Stimulated activated CD4-positive, alpha-beta T cell treated with anti-CD3 and anti-CD28 coated beads, Interleukin-1b, Interleukin-23, amount 100 ng/mL, for 24 hours (primary cell): ENCODE results near the gene ZMIZ1.
A peak's percentile ranks its signal among the peaks of the same experiment; 100 is the strongest.

Source experiments
- DNase-seq, 4 experiments: peaks; one replicate each; pipeline ENCODE4 v3.0.0-alpha.2; 2020; ENCODE audit warnings: low read depth in 4 of 4, low spot score in 1 of 4

Gene ZMIZ1, protein sequence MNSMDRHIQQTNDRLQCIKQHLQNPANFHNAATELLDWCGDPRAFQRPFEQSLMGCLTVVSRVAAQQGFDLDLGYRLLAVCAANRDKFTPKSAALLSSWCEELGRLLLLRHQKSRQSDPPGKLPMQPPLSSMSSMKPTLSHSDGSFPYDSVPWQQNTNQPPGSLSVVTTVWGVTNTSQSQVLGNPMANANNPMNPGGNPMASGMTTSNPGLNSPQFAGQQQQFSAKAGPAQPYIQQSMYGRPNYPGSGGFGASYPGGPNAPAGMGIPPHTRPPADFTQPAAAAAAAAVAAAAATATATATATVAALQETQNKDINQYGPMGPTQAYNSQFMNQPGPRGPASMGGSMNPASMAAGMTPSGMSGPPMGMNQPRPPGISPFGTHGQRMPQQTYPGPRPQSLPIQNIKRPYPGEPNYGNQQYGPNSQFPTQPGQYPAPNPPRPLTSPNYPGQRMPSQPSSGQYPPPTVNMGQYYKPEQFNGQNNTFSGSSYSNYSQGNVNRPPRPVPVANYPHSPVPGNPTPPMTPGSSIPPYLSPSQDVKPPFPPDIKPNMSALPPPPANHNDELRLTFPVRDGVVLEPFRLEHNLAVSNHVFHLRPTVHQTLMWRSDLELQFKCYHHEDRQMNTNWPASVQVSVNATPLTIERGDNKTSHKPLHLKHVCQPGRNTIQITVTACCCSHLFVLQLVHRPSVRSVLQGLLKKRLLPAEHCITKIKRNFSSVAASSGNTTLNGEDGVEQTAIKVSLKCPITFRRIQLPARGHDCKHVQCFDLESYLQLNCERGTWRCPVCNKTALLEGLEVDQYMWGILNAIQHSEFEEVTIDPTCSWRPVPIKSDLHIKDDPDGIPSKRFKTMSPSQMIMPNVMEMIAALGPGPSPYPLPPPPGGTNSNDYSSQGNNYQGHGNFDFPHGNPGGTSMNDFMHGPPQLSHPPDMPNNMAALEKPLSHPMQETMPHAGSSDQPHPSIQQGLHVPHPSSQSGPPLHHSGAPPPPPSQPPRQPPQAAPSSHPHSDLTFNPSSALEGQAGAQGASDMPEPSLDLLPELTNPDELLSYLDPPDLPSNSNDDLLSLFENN

DNA sequence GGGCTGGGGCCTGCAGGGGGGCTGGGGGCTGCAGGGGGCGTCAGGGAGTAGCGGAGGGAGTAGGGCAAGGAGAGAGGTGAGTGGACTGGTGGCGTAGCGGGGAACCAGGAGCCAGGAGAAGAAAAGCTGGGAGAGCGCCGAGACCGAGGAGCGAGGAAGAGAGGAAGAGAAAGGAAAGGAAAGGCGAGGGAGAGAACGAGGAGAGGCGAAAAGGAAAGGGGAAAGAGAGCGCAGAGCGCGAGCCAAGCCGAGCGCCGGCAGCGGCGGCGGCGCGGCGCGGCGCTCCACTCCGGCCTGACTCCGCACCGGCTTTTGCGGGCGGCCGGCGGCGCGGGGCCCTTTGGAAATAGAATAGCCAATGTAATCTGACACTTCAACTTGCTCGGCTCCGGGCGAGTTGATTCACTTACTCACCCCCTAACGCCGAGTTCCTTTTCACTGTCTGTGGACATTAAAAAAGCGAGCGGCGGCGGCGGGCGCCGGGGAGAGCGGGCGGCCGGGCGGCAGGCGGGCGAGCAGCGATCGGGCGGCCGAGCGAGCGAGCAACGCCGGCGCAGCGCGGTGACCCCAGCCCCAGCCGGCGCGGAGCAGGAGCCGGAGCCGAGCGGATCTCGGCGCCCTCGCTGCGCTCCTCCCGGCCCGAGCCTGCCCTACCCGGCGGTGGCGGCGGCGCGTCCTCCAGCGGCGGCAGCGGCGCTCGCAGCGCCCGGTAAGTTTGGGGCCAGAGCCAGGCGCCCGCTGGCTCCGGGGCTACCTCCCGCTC, at the start of gene ZMIZ1:
Gene ZMIZ1 (plus strand): TSS at position 405 of the 763 bp plus-strand sequence. CDS start 132,667 bp downstream, outside the sequence.
- peak; percentile 54 to 69 (median 64) for DNase-seq

DNA sequence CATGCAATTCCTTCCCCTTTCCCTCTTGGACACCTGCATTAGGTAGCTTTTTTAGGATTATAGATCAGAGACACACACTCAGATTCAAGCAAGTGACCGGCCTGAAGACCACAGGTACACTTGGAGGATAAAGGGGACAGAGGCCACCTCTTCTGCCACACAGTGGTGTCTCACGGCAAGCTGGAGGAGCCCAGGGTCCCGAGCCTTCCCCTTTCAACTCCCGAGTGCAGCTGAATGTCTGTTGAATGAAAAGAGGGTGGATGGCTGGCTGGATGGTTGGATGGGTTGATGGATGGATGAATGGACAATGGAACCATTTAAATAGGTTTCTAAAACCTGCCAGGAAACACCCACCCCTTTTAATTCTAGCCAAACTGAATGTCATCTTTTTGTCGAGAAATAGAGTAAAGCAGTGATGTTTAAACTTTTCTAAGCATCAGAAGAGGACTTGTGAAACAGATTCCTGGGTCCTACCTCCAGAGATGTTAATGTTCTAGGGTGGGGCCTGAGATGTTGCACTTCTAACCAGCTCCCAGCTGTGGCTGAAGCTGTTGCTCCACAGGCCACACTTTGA, 49.2 kb upstream of the ZMIZ1 start:
- no peak for DNase-seq

DNA sequence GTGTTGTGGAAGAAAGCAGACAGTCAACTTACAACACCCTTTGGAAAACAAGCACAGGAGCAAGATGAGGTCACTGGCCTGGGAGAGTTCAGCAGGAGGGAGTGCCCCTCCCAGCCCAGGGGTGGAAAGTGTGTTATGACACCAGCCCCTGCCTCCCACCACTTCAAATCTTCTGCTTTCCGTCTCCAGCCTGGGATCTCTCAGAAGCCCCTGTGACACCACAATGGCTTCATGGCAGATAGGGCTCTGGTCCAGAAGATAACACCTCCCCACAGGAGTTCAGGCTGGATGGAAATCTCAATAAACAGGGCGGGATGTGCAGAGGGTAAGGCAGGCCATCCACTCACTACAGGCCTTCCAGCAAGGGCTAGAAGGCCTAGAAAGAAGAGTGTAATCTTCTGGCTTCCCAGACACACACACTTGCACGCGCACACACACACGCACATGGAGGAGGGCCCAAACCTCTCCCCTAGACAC, 48.7 kb upstream of the ZMIZ1 start:
- DNase-seq: no peak

DNA sequence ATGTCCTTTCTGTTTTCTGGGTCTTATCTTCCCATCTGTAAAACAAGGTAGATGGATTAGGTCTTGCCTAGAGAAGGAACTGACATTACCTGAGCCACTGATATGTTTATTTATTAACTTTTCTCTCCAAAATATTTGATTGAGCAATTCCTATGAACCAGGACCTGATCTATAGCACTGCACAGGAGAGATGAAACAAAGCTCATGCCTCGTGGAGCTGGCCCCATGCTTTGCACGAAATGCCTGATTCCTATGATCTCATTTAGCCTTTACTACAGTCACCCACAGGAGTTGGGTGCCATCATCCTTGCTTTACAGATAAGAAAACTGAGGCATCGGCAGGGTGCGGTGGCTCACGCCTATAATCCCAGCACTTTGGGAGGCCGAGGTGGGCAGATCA, 48.2 kb upstream of the ZMIZ1 start:
- no peak for DNase-seq

DNA sequence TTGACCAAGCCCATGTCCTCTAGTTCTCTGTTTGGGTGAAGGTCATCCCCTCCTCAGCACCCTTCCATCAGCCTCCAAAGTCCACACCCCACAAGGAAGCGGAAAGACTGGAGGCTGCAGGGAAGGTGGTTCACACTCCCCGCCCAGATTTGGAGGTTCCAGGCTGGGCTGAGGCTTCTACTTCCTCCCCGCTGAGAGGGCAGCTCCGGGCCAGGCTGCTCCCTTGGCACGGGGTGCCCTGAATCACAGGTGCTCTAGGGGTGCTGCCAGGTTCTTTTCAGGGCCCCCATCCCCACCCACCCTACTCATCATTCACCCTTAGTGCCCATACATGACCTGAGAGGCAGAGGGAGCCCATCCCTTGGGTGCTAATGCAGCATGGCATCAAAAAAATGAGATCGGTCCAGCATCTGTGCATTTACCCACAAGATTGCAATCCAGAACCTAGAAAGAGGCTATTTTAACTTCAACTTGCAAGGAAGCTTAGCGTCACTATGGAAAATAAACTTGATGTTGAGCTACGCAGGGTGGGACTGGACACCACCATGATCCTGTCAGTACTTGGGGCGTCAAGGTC, 47.3 kb upstream of the ZMIZ1 start:
- no peak for DNase-seq

DNA sequence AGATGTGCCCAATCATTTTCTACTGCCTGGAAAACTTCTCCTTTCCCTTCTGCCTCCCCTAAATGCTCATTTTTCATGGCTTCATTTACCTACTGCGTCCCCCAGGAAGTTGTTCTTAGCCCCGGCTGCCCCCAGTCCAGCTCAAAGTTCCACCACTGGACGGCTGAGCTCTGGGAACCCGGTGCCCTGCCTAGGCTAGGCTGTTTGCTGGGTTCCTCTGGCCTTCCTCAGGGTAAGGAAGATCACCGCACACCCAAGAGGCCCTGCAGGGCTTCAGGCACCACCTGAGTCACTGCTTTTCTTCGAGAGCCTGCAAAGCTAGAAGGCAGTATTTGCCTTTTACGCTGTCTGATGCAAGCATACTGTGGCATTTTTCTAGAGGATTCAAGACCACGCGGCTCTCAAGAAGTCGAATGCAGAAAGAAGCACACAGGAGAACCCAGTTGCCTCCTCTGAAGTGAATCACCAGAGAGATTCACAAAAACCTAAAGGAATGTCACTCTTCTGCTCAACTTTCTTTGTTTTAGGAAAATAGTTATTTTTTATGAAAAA, 46.7 kb upstream of the ZMIZ1 start:
- DNase-seq: no peak

DNA sequence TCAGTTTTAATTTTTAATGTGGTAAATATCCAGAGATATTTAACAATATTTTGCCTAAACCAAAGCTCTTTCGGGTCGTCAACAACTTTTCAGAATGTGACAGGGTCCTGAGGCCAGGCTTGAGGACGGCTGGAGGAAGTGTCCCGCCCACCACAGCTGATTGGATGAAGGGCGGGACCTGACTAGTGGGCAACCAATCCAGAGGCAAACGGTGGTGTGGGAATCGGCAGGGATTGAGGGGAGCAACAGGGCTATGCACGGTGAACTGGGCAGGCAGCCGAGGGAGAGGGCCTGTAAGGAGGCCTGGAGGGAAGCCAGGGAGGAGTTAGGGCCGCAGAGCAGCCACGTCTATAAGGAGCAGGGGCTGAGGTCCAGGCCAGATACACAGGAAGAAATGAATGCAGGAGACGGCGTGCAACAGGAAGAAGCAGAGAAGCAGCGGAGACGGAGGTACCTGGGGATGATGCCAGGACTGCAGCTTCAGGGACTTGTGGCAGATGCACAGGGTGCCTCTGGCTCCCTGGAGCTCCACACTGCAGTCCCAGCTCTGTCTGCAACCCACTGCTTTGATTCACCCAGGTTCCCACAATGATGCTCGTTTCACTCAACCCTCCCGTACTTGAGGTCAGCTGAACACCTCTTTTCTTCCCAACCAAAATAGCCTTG, 46.1 kb upstream of the ZMIZ1 start:
- no peak for DNase-seq

DNA sequence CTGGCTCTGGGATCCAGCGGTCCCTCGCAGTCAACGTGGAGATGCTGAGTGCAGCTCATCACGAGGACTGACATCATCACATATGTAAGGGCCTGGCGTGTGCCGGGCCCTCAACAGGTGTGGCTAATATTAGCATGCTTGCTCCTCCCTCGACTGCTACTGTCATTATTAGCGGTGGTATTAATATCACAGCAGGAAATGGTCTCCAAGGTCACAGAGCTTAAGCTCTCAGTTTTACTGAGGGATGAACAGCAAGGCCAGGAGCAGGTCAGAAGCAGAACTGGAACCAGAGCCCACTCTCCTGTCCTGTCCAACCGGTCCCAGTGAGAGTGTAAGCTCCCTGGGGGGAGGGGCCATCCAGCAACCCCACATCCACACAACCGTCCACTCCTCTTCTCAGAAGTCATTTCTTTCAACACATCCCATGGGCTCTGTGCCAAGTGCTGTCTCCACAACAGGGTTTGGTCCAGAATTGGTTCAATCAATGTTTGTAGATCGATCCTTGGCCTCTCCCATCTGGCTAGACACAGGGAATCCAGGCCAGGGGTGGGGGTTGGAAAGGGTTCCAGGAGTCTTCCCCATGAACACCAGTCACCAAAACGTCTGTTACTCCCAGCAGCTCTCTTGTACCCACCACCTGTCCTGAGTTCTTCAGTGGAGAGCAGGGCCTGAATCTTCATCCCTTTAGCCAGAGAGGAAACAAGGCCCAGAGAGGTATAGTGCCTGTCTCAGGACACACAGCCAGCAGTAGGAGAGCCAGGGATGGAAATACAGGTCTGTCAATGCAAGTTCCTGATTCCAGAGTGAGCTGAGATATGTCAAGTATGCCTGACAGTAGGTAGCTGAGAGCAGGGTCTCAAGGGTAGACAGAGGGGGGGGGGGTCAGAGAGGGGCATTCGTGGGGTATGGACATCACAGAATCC, 45.3 kb upstream of the ZMIZ1 start:
- no peak for DNase-seq

DNA sequence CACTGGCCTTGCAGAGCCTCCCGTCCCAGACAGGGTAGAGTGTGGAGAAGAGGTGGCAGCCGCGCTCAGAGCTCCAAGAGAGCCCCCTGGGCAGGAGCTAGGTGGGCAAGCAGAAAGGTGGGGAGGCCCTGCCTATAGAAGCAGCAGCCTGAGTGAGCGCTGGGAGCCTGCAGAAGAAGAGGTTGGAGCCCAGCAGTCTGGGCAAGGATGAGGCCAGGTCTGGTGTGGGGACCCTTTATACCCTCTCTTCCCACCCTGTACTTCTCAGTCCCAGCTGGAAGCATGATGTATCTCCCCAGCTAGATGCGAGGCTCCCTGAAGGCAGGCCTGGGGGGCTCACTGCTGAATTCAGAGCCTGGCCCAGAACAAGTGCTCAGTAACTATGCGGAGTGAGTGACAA, 44.5 kb upstream of the ZMIZ1 start:
- no peak for DNase-seq

DNA sequence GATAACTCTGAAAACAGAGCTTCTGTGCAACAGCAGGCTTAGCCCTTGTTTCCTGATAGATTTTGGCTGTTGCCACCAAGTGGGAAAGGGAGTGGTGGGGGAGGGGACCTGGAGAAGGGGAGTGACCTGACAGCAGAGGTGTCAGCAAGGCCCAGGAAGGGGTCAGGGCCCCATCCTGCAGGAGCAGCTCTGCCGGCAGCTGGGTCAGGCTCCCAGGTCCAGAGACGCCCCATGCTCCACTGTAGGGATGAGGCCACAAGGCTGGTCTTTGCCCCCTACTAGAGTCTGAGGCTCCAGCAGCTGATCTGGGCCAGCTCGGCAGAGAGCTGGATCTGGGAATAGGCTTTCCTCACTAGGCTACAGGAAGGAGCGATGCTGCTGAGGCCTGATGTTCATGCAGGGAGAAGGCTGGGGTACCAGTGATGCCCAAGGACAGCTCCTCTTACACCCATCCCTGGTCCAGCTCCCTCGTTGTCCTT, 44.0 kb upstream of the ZMIZ1 start:
- no peak for DNase-seq

DNA sequence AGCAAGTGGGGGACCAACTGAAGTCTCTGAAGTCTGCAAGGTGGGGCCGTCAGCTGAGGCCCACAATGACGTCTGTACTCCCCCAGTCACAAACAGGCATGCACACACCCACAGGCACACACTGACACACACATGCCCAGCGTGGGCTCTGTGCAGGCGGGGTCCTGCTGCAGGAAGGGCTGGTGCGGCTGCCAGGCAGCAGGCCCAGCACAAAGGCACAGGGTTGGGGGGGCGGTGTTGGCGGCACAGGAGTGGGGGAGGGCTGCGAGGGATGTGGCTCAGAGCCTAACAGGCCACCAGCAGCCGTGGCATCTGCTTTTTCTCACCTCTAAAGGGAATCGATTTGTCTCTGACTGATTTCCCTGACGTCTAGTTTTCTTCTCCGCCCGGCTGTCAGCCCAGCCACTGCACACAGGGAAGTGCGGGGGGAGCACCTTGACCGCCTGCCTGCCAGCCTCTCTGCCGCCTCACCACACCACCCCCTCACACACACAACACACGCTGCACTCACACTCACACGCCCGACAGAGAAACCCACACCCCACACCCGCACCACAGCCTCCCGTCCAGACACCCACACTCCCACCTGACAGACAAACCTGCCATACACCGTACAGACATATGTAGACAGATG, 43.5 kb upstream of the ZMIZ1 start:
- DNase-seq: no peak

DNA sequence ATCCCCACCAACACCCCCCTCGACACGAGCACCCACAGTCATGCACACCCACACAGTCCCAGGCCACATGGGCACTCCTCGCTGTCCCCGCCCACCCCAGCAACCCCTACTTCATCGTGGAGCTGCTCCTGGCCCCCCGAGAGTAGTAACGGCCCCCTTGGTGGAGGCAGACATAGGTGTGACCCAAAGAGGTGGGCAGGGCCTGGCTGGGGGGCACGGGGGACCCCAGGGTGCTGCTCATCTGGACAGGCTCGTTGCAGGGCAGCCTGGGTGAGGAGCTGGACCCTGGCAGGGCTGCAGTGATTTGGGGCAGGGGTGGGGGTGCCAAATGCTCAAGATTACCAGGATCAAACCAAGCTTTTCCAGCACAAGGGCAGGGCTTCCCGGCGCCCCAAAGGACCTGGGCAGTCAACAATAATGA, 42.4 kb upstream of the ZMIZ1 start:
- no peak for DNase-seq

DNA sequence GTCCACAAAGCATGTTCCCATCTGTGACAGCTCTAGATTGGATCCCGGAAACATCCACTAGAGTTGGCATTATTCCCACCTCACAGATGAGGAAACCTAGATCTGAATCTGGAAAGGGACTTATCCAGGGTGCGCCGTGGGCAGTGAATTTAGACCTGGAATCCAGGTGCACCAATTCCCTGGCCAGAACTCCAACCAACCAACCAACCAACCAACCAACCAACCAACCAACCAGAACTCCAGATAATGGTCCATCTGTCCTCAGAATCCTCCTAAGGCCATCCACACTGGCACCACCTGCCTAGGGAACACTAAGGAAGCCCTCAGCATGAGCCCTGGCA, 42.0 kb upstream of the ZMIZ1 start:
- no peak for DNase-seq

DNA sequence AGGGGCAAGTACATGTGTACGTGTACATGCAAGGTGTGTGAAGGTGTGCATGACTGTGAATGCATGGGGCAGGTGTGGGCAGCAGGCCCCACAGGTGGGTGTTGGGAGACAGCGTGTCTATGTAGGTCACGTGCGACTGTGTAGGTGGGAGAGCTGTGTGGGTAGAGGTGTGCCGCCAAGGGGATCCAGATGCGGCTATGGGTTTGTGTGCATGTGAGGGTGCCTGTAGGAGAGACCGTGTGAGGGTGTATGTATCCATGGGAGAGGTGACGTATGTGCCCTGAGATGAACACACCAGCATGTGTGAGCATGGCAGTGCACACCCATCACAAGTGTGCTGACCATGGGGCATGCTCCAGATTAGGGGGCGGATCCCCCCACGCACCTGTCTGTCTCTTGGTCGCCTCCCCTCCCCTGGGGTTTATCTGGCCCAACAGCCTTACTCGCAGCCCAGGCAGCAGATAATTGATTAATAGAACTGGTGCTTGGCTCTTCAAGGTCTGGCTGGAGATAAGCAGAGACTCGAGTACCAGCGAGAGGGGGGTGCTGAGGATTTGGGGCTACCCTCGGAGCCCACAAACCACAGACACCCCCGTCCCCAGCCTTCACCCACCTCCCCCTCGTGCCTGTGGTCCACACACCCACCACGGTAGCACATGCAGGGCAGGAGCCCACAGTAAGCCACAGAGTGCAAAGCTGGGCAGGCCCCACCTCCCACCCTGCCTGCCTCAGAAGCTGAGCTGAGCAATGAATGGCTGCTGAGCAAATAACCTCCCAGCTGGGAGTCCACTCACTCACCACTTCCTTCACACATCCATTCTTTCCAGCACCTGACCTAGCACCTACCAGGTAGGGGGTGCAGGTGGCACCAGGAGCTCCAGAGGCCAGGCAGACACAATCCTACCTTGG, 41.4 kb upstream of the ZMIZ1 start:
- no peak for DNase-seq

DNA sequence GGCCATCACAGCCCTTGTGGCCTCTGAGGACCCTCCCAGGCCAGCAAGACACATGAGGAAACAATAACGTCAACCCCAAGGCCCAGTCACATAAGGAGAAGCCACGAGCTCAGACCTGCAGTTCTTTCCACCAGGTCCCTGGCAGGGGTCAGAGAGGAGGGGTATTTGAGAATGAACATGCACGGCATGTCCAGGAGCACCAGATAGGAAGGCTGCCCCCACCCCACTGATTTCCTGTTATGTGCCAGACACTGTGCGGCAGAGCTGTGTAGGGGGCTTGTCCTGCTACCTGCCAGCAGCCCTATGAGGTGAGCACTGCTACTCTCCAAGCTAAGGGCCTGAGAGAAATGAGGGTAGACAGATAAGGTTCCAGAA, 40.7 kb upstream of the ZMIZ1 start:
- DNase-seq: no peak

DNA sequence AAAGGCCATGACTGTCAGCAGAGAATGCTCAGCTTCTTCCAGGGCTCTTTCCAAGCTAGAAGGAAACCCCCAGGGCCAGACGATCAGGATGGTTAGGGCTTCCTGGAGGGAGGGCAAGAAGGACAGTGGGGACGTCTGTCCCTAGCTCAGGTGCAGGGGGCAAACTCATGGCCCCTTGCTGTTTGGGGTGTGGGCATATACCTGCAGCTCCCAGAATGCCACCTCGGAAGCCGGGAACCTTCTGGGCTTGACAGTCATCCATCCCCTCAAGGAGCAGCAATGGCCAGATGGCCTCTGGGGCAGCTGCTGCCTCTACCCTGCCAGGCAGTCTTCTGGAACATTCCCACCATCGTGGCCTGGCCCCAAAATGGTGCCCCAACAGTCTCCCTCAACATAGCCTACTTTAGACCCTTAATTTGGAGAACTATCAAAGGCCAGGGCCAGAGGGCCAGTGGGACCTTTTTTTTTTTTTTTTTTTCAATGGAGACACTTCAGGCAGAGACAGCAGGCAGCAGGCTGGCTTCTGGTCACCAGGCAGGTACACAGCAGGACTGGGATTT, 40.2 kb upstream of the ZMIZ1 start:
- no peak for DNase-seq
